Measurements from ENCODE around the gene LGR4. TPM values are rescaled to one million over a fixed set of nuclear protein-coding genes. Genes with fewer than 3 reads are reported as not detected.

Gene LGR4
- total and polyA plus RNA-seq, 10 of the 15 experiments (the other 5 are each of a cell fraction or from before 2014, with no cell fraction given) = under 0.01 to 0.64 (median 0.04) TPM; not detected in 5

DNA sequence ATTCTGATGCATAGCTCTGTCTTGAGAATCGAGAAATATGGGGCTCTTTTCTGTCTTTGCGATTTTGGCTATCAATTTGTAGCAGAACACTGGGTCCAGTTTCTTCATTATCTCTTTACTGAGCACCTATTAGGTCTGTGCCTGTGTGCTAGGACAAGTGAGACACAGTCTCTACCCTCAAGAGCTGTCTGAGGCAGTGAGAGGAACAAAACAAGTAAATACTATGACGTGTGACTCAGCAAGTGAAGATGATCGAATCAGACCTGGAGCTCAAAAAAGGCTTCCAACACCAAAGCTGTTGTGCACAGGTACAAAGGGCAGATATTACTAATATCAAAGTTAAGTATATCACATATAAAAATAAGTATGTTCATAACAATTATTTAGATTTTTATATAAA, 52.4 kb downstream of the LGR4 start:
- Histone ChIP-seq H3K9me3 (replicated peaks; ENCODE audit: control insufficient read depth, insufficient read depth, low read length) (no peaks in the 10 kb centered on the region), H3K27me3 (replicated peaks in 1 of 2; ENCODE audit: control insufficient read depth in 2 of 2, insufficient read depth in 2 of 2, low read length in 1 of 2) (no peaks in the 10 kb centered on the region), H4K20me1 (ENCODE audit: control insufficient read depth, insufficient read depth) (no peaks in the 10 kb centered on the region), H3K9ac (ENCODE audit: control insufficient read depth, insufficient read depth, low read length) (no peak overlapping the region), H3K27ac (ENCODE audit: control insufficient read depth, insufficient read depth) (no peak overlapping the region), H3K79me2 (ENCODE audit: control insufficient read depth, insufficient read depth, low read length) (no peaks in the 10 kb centered on the region), H2AFZ (ENCODE audit: control insufficient read depth, low read depth, low read length) (no peak overlapping the region), H3K4me3 (no peak overlapping the region), H3K4me1 (ENCODE audit: control insufficient read depth, insufficient read depth, low read length) (no peaks in the 10 kb centered on the region), H3K36me3 (ENCODE audit: control insufficient read depth in 2 of 2, insufficient read depth in 2 of 2, low read length in 1 of 2) (no peaks in the 10 kb centered on the region), H3K4me2 (ENCODE audit: control insufficient read depth, insufficient read depth) (no peak overlapping the region)
- TF ChIP-seq KAT2A (conservative IDR thresholded peaks at IDR 0.05; ENCODE audit: control insufficient read depth, low read depth, low read length) (no peak), NR2C2 (IDR thresholded peaks at IDR 0.05; ENCODE audit: borderline replicate concordance, control insufficient read depth, insufficient read length, low read depth) (no peak), TBL1XR1 (IDR thresholded peaks at IDR 0.05; ENCODE audit: low read depth, low read length) (no peak)
- ChIA-PET CTCF (interaction anchor here (1.6 kb wide), 1 partner anchor 65 kb away, joined by 3 read pairs; no protein-coding TSS in a partner anchor), RAD21 (ENCODE audit: unreplicated experiment) (no interaction called here), POLR2A (no interaction called here), SMC1A (ENCODE audit: uncharacterized antibody, unreplicated experiment) (no interaction called here)
- ATAC-seq (no peak), DNase-seq (ENCODE audit: low read depth, low spot score) (no peak), FAIRE-seq (no peak)
- intact Hi-C loops (cut with micrococcal nuclease; ENCODE audit: unreplicated experiment) = no loop called here
- WGBS (ENCODE audit: insufficient coverage, insufficient replicate concordance, low lambda C conversion rate, missing lambda C conversion rate) = 47% methylated on average over 4 of the region's 4 CpGs
- in situ Hi-C loops (cut with MboI) = no loop called here
- no TSS peak for BruUV-seq (replicated peaks)

DNA sequence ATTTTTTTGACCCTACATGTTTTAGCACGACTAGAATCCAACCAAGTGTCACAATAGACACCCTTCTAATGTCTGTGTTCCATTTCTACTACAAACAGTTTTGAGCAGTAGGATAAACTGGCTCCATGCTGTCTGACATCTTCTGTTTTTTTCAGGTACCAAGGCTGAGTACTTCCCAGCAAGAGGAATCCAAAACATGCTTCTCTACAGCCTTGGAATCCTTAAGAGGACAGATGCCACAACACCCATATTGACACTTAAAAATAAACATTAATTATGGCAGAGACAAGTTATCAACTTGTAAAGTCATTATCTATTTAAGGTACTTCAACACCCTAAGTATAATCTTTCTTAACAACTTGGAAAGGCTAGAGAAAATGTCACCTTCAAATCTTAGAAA, 54.2 kb downstream of the LGR4 start:
- no peak overlapping the region for H3K4me2 ChIP-seq (ENCODE audit: control insufficient read depth, insufficient read depth)
- no peak for DNase-seq (ENCODE audit: low read depth, low spot score)
- CTCF ChIA-PET = no interaction called here
- SMC1A ChIA-PET (ENCODE audit: uncharacterized antibody, unreplicated experiment) = no interaction called here
- no peak overlapping the region for H3K4me3 ChIP-seq
- in situ Hi-C loops (cut with MboI) = no loop called here
- H2AFZ ChIP-seq (ENCODE audit: control insufficient read depth, low read depth, low read length) = no peak overlapping the region
- WGBS (ENCODE audit: insufficient coverage, insufficient replicate concordance, low lambda C conversion rate, missing lambda C conversion rate) = 8% methylated on average over 1 of the region's 1 CpG
- H3K4me1 ChIP-seq (ENCODE audit: control insufficient read depth, insufficient read depth, low read length) = no peaks in the 10 kb centered on the region
- H3K79me2 ChIP-seq (ENCODE audit: control insufficient read depth, insufficient read depth, low read length) = no peaks in the 10 kb centered on the region
- H3K9me3 ChIP-seq (replicated peaks; ENCODE audit: control insufficient read depth, insufficient read depth, low read length) = no peaks in the 10 kb centered on the region
- TF ChIP-seq SREBF1 (IDR thresholded peaks at IDR 0.05; ENCODE audit: low read length) = no peak
- intact Hi-C loops (cut with micrococcal nuclease; ENCODE audit: unreplicated experiment) = no loop called here
- no peak for ATAC-seq
- no peak overlapping the region for H3K27ac ChIP-seq (ENCODE audit: control insufficient read depth, insufficient read depth)
- no peak overlapping the region for H3K9ac ChIP-seq (ENCODE audit: control insufficient read depth, insufficient read depth, low read length)
- FAIRE-seq = no peak
- POLR2A ChIA-PET = no interaction called here
- H3K36me3 ChIP-seq (ENCODE audit: control insufficient read depth in 2 of 2, insufficient read depth in 2 of 2, low read length in 1 of 2) = no peaks in the 10 kb centered on the region
- H3K27me3 ChIP-seq (replicated peaks in 1 of 2; ENCODE audit: control insufficient read depth in 2 of 2, insufficient read depth in 2 of 2, low read length in 1 of 2) = no peaks in the 10 kb centered on the region
- no peaks in the 10 kb centered on the region for H4K20me1 ChIP-seq (ENCODE audit: control insufficient read depth, insufficient read depth)
- RAD21 ChIA-PET (ENCODE audit: unreplicated experiment) = no interaction called here
- no TSS peak for BruUV-seq (replicated peaks)

Measured in GM12878 (cell line).